ENCODE data around the gene RIPK4. TPM values are rescaled to one million over a fixed set of nuclear protein-coding genes. Genes with fewer than 3 reads are reported as not detected.

RIPK4 gene
- total RNA-seq, 1 donor from 2014 or later: 10.9 TPM

DNA sequence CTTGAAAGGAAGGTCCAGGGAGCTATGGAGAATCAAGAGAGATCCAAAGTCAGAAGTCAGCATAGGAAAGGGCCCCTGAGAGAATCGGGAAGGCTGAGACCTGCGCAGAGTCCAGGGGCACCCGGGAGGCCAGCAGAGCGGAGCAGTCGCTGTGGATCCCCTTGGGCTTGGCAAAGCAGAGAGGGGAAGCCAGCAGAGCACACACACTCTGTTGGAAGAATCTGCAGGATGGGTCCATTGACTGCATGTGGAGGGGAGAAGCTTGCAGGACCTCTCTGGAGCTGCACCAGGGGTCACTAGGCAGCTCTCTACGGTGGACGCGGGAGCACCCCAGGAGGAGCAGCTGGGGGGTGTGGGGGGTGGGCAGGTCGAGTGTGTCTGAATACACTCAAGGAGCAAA, 6.4 kb downstream of the RIPK4 start:
- H3K4me1 ChIP-seq: peaks cover 21% of the 10 kb centered on the region
- no peak overlapping the region for H3K4me3 ChIP-seq
- ATAC-seq: no peak
- H3K9me3 ChIP-seq: no peaks in the 10 kb centered on the region
- no peak for DNase-seq
- intact Hi-C loops (cut with DNase I): no loop called here
- no peak overlapping the region for H3K27ac ChIP-seq
- TF ChIP-seq CTCF (IDR thresholded peaks at IDR 0.05): no peak
- peaks cover 5% of the 10 kb centered on the region for H3K36me3 ChIP-seq
- H3K27me3 ChIP-seq: peaks cover 26% of the 10 kb centered on the region

DNA sequence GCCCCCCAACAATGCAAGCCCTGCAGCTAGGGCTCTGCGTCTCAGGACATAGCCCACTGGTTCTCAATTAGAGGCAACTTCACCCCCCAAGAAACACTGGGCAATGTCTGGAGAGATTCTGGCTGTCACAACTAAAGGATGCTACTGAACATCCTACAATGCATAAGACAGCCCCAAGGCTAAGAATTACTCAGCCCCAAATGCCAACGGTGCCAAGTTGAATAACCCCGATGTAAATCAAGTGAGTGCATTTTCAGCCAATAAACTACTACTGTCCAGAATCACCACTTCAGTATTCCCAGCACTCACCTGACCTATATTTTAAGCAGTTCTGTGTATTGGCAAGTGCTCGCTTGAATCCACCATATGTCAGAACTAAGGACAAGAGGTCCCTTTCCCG, 6.9 kb downstream of the RIPK4 start:
- Histone ChIP-seq H3K9me3 (no peaks in the 10 kb centered on the region), H3K36me3 (peaks cover 7% of the 10 kb centered on the region), H3K27me3 (peaks cover 24% of the 10 kb centered on the region), H3K27ac (no peak overlapping the region), H3K4me3 (no peak overlapping the region), H3K4me1 (peaks cover 21% of the 10 kb centered on the region)
- DNase-seq (no peak), ATAC-seq (no peak)
- TF ChIP-seq CTCF (IDR thresholded peaks at IDR 0.05): no peak
- intact Hi-C loops (cut with DNase I): no loop called here

GRCh38 chr21:41759214-41759840, 7.5 kb downstream of the RIPK4 start:
- ATAC-seq: no peak
- Histone ChIP-seq H3K9me3 (no peaks in the 10 kb centered on the region), H3K27me3 (peaks cover 22% of the 10 kb centered on the region), H3K36me3 (peaks cover 7% of the 10 kb centered on the region), H3K4me3 (no peak overlapping the region), H3K4me1 (peaks cover 21% of the 10 kb centered on the region), H3K27ac (no peak overlapping the region)
- intact Hi-C loops (cut with DNase I): no loop called here
- DNase-seq: no peak
- no peak for TF ChIP-seq CTCF (IDR thresholded peaks at IDR 0.05)

DNA sequence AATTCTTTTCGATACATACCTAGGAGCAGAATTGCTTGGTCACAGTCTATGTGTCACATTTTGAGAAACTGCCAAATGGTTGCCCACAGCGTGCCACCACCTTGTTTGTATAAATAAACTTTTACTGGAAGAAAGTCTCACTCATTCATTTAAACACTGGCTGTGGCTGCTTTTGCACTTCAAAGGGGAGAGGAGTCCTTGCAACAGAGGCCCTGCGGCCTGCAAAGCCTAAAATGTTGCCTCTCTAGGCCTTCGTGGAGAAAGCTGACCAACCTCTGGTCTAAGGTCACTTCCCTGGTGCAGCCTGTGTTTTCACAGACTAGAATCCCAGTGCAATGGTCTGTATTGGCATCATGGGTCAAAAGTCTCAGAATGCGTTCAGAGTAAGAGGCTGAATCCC, 8.3 kb downstream of the RIPK4 start:
- no peak for DNase-seq
- intact Hi-C loops (cut with DNase I): no loop called here
- no peak overlapping the region for H3K4me3 ChIP-seq

DNA sequence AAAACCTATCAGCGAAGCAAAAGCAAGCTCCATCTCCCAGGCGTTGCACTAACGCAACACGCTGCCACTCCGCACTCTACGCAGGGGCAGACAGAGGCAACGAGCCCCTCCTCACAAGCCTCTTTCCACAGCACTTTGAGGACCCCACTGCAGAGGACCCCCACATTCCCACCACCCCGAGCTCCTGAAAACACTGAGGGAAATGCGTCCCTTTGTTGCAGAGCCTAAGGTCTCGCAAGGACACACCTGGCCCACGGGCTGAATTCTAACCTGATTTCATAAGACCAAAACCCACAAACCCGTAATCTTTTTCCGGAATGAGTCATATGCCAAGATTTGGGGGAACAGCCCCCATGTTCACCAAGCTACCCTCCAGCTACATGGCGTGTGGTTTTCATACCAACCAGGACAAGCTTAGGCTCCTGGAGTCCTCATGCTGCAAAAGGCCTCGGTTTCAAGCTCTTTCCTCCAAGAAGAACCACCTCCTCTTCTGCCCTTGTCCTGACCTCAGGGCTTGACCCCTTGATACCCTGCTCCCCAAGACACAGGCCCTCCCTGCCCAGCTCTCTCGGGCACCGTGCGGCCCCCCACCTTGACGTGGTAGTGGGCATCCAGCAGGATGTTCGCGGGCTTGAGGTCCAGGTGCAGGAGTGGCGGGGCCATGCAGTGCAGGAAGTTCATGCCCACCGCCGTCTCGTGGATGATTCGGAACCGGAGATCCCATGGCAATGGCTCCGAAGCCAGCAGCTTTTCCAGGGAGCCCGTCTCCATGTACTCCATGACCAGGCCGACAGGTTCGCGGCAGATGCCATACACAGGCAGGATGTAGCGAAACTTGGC, 10.7 kb downstream of the RIPK4 start:
- intact Hi-C loops (cut with DNase I): no loop called here
- DNase-seq (no peak), ATAC-seq (no peak)
- H3K9me3 ChIP-seq: no peaks in the 10 kb centered on the region
- no peak overlapping the region for H3K4me3 ChIP-seq
- no peak overlapping the region for H3K27ac ChIP-seq
- H3K4me1 ChIP-seq: peaks cover 13% of the 10 kb centered on the region
- TF ChIP-seq CTCF (IDR thresholded peaks at IDR 0.05): no peak
- H3K36me3 ChIP-seq: peaks cover 7% of the 10 kb centered on the region
- H3K27me3 ChIP-seq: no peaks in the 10 kb centered on the region

More for the DNA sequence above, 8.3 kb downstream of the RIPK4 start:
- peaks cover 15% of the 10 kb centered on the region for H3K27me3 ChIP-seq
- no peak for ATAC-seq
- H3K27ac ChIP-seq: no peak overlapping the region
- H3K4me1 ChIP-seq: peaks cover 21% of the 10 kb centered on the region
- peaks cover 7% of the 10 kb centered on the region for H3K36me3 ChIP-seq
- no peak for TF ChIP-seq CTCF (IDR thresholded peaks at IDR 0.05)
- H3K9me3 ChIP-seq: no peaks in the 10 kb centered on the region
